Endothelial cell (in vitro differentiated cells): ENCODE measurements around the gene CCDC3. TPM values are rescaled to one million over a fixed set of nuclear protein-coding genes. Genes with fewer than 3 reads are reported as not detected.

ENCODE experiments used
- DNase-seq: peaks from one replicate; pipeline ENCODE4 v3.0.0; 2021; ENCODE audit warnings: low spot score
- H3K27ac Mint-ChIP-seq: one replicate; pipeline ENCODE4 v1.8.0; 2021; ENCODE audit warnings: mixed read lengths, inconsistent platforms; ENCODE audit not compliant: unreplicated experiment
- H3K27me3 Mint-ChIP-seq: one replicate; pipeline ENCODE4 v1.8.0; 2021; ENCODE audit warnings: mild to moderate bottlenecking, moderate library complexity, mixed read lengths, inconsistent platforms; ENCODE audit not compliant: unreplicated experiment
- H3K36me3 Mint-ChIP-seq: one replicate; pipeline ENCODE4 v1.8.0; 2021; ENCODE audit warnings: mild to moderate bottlenecking, low read depth, mixed read lengths, inconsistent platforms; ENCODE audit not compliant: unreplicated experiment
- H3K4me1 Mint-ChIP-seq: one replicate; pipeline ENCODE4 v1.8.0; 2021; ENCODE audit warnings: mild to moderate bottlenecking, mixed read lengths, inconsistent platforms; ENCODE audit not compliant: unreplicated experiment
- H3K4me3 Mint-ChIP-seq: one replicate; pipeline ENCODE4 v1.8.0; 2021; ENCODE audit warnings: mild to moderate bottlenecking, mixed read lengths, inconsistent platforms; ENCODE audit not compliant: unreplicated experiment
- H3K9me3 Mint-ChIP-seq: one replicate; pipeline ENCODE4 v1.8.0; 2021; ENCODE audit warnings: mixed read lengths, inconsistent platforms; ENCODE audit not compliant: unreplicated experiment
- CTCF ChIP-seq: fragments of 200-600 bp; sonication (generic); IDR thresholded peaks from one replicate; pipeline ENCODE4 v1.5.0; 2021; ENCODE audit warnings: antibody characterized with exemption; ENCODE audit not compliant: unreplicated experiment
- total RNA-seq: library from RNA; stranded (reverse); fragmentation: NEBNext Ultra II Directional; extraction: Animal tissue kit (Norgen Biotek cat#: 25700); gene quantifications from one replicate; pipeline ENCODE4 v1.2.1, GENCODE V29; 2021; ENCODE audit not compliant: unreplicated experiment

The CCDC3 gene
- total RNA-seq, 1 donor from 2014 or later = 26.1 TPM

- no peak for DNase-seq
- H3K4me3 Mint-ChIP-seq = no peak overlapping the region
- no peak for TF ChIP-seq CTCF
- H3K27me3 Mint-ChIP-seq = peaks cover 4% of the 10 kb centered on the region
- no peaks in the 10 kb centered on the region for H3K9me3 Mint-ChIP-seq
- H3K27ac Mint-ChIP-seq = no peak overlapping the region
- no peaks in the 10 kb centered on the region for H3K36me3 Mint-ChIP-seq
- H3K4me1 Mint-ChIP-seq = no peaks in the 10 kb centered on the region
Measured at GRCh38 chr10:12945690-12946359, 55.7 kb downstream of the CCDC3 start.

GRCh38 chr10:12944931-12945330 lies 56.6 kb downstream of the CCDC3 start:
- H3K9me3 Mint-ChIP-seq = no peaks in the 10 kb centered on the region
- H3K36me3 Mint-ChIP-seq = no peaks in the 10 kb centered on the region
- H3K4me3 Mint-ChIP-seq = no peak overlapping the region
- DNase-seq = no peak
- no peak for TF ChIP-seq CTCF
- no peaks in the 10 kb centered on the region for H3K4me1 Mint-ChIP-seq
- peaks cover 4% of the 10 kb centered on the region for H3K27me3 Mint-ChIP-seq
- H3K27ac Mint-ChIP-seq = no peak overlapping the region

- Mint-ChIP-seq H3K4me3 (no peak overlapping the region), H3K27ac (no peak overlapping the region), H3K27me3 (peaks cover 2% of the 10 kb centered on the region), H3K9me3 (no peaks in the 10 kb centered on the region), H3K36me3 (no peaks in the 10 kb centered on the region), H3K4me1 (no peaks in the 10 kb centered on the region)
- no peak for DNase-seq
- TF ChIP-seq CTCF = no peak
Measured at GRCh38 chr10:12943425-12943824, 58.1 kb downstream of the CCDC3 start.

GRCh38 chr10:12941966-12942365 lies 59.5 kb downstream of the CCDC3 start:
- Mint-ChIP-seq H3K27ac (no peak overlapping the region), H3K9me3 (no peaks in the 10 kb centered on the region), H3K4me3 (no peak overlapping the region), H3K27me3 (peaks cover 2% of the 10 kb centered on the region), H3K4me1 (no peaks in the 10 kb centered on the region), H3K36me3 (no peaks in the 10 kb centered on the region)
- no peak for TF ChIP-seq CTCF
- no peak for DNase-seq

- no peak for TF ChIP-seq CTCF
- Mint-ChIP-seq H3K9me3 (no peaks in the 10 kb centered on the region), H3K27me3 (peaks cover 2% of the 10 kb centered on the region), H3K36me3 (no peaks in the 10 kb centered on the region), H3K4me1 (no peaks in the 10 kb centered on the region), H3K4me3 (no peak overlapping the region), H3K27ac (no peak overlapping the region)
- no peak for DNase-seq
Measured at GRCh38 chr10:12940791-12941190, 60.7 kb downstream of the CCDC3 start.
